PC-3 (cell line): ENCODE measurements around the gene SLC25A19.

ENCODE experiments used
- CTCF ChIP-seq: fragments of 300-600 bp; sonication (generic); conservative IDR thresholded peaks from 2 replicates; pipeline ENCODE4 v1.5.1; 2017; ENCODE audit warnings: antibody characterized with exemption, low read depth, mild to moderate bottlenecking, low read length
- EZH2 ChIP-seq: fragments of 300-600 bp; sonication (generic); IDR thresholded peaks from one replicate; pipeline ENCODE4 v1.6.1; 2017; ENCODE audit warnings: antibody characterized with exemption, mild to moderate bottlenecking, low read length; ENCODE audit not compliant: unreplicated experiment
- EZH2phosphoT487 ChIP-seq: fragments of 300-600 bp; sonication (generic); IDR thresholded peaks from 2 replicates; pipeline ENCODE4 v1.6.1; 2018; ENCODE audit warnings: mild to moderate bottlenecking, antibody characterized with exemption, low read length, borderline replicate concordance

GRCh38 chr17:75338335-75338734 lies 49.1 kb upstream of the SLC25A19 start:
- no peak for TF ChIP-seq CTCF
- TF ChIP-seq EZH2phosphoT487: no peak
- TF ChIP-seq EZH2: no peak
